Esophagus mucosa (tissue), 1 donor: ENCODE measurements around the gene RRAS. TPM values are rescaled to one million over a fixed set of nuclear protein-coding genes. Genes with fewer than 3 reads are reported as not detected.

ENCODE experiments used
- ATAC-seq: fragments of 200-7000 bp; cut with Tn5 transposase; one replicate; pipeline ENCODE4 v1.9.1; 2020
- total RNA-seq: library from RNA; stranded (reverse); gene quantifications from one replicate; pipeline ENCODE4 v1.2.4, GENCODE V29; 2023
- donor health status: DM: yes; HTN: yes; CAD: no.

Gene RRAS
- total RNA-seq, 1 donor from 2014 or later = 16.4 TPM

- peak; percentile 87 for ATAC-seq
Observed at GRCh38 chr19:49676784-49677230, 36.9 kb upstream of the RRAS start.

GRCh38 chr19:49676136-49676783 lies 36.3 kb upstream of the RRAS start:
- peak; percentile 32 for ATAC-seq

- ATAC-seq = no peak
Observed at GRCh38 chr19:49672131-49672919, 32.4 kb upstream of the RRAS start.

- ATAC-seq = no peak
Observed at GRCh38 chr19:49669516-49669915, 29.6 kb upstream of the RRAS start.

- ATAC-seq = no peak
Observed at GRCh38 chr19:49667473-49667872, 27.5 kb upstream of the RRAS start.

GRCh38 chr19:49666120-49666444 lies 26.1 kb upstream of the RRAS start:
- ATAC-seq = no peak

GRCh38 chr19:49665351-49666119 lies 25.6 kb upstream of the RRAS start, which contains the start of the genes BCL2L12 and IRF3:
Gene BCL2L12, plus strand, starts transcription at chr19:49665933. Its CDS starts 760 bp downstream, at chr19:49666693.
Gene IRF3, minus strand, starts transcription at chr19:49665857. Its CDS starts 1,019 bp downstream, at chr19:49664838.
- peak; percentile 81 for ATAC-seq

- ATAC-seq = no peak
Observed at GRCh38 chr19:49665036-49665350, 25.1 kb upstream of the RRAS start.

- peak; percentile 78 for ATAC-seq
Observed at GRCh38 chr19:49664171-49665035, 24.5 kb upstream of the RRAS start.

- no peak for ATAC-seq
Observed at GRCh38 chr19:49663224-49663623, 23.3 kb upstream of the RRAS start.

GRCh38 chr19:49662011-49662410 lies 22.1 kb upstream of the RRAS start:
- ATAC-seq = no peak

GRCh38 chr19:49660338-49660961 lies 20.5 kb upstream of the RRAS start:
- no peak for ATAC-seq

- no peak for ATAC-seq
Observed at GRCh38 chr19:49658566-49659442, 18.9 kb upstream of the RRAS start.

GRCh38 chr19:49658139-49658517 lies 18.2 kb upstream of the RRAS start:
- ATAC-seq = no peak

- ATAC-seq = no peak
Observed at GRCh38 chr19:49657493-49658138, 17.7 kb upstream of the RRAS start.

- ATAC-seq = no peak
Observed at GRCh38 chr19:49656456-49657109, 16.6 kb upstream of the RRAS start.

- no peak for ATAC-seq
Observed at GRCh38 chr19:49655570-49656455, 15.9 kb upstream of the RRAS start.

- no peak for ATAC-seq
Observed at GRCh38 chr19:49654581-49654980, 14.6 kb upstream of the RRAS start.

GRCh38 chr19:49653466-49653806 lies 13.5 kb upstream of the RRAS start:
- no peak for ATAC-seq
